KBM-7 (cell line): ENCODE results near the gene OR8J1.
"Not testable (repeated sequence)": the region's sequence is repeated elsewhere in the genome, so short reads cannot be mapped to it uniquely, and the experiment has no call there.

Experiments used
- DNase-seq: peaks from one replicate; pipeline ENCODE4 v3.0.0-alpha.2; 2015
- in situ Hi-C: fragments of 300-500 bp; cut with MboI; formaldehyde crosslinking; loops from 2 replicates; pipeline ENCODE4 v1.14.3; 2020; ENCODE audit warnings: low sequenced_read_pairs, low pct_unique_long_range_greater_than_20kb, mixed read lengths

Gene OR8J1

GRCh38 chr11:56353991-56354390, at the start of gene OR8J1:
Gene OR8J1 (plus strand): TSS chr11:56354291. CDS start chr11:56360247, 5,956 bp downstream.
- in situ Hi-C loops, result no loop called here
- no peak for DNase-seq

DNA sequence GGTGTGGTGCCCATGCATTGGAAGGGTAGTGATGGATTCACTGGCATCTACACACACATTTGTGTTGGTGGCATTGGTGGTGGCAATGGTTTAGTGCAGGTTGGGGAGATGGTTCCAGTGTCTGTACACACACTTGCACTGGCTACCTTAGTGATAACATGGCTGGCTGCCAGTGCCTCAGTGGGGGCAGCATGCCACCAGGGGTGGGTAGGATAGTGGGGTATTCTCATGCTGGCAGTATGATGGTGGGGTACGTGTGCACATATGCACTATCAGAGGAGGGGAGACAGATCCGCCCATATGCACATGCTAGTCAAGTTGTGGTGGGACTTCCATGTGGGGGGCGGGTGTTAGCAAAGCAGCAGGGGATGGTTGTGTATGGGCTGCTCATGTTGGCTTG, 46.3 kb upstream of the OR8J1 start:
- in situ Hi-C loops, result no loop called here
- DNase-seq, result no peak

GRCh38 chr11:56314844-56315243, 39.2 kb upstream of the OR8J1 start, which contains the start of gene OR8K3:
Gene OR8K3 (plus strand): TSS chr11:56315144. CDS start chr11:56318307, 3,163 bp downstream.
- in situ Hi-C loops, result no loop called here
- DNase-seq, result no peak

- DNase-seq, result no peak
- in situ Hi-C loops, result no loop called here
These were observed 22.1 kb upstream of the OR8J1 start for GRCh38 chr11:56331861-56332491.

- no peak for DNase-seq
- in situ Hi-C loops, result no loop called here
These were observed 20.9 kb upstream of the OR8J1 start for GRCh38 chr11:56333156-56333555.

DNA sequence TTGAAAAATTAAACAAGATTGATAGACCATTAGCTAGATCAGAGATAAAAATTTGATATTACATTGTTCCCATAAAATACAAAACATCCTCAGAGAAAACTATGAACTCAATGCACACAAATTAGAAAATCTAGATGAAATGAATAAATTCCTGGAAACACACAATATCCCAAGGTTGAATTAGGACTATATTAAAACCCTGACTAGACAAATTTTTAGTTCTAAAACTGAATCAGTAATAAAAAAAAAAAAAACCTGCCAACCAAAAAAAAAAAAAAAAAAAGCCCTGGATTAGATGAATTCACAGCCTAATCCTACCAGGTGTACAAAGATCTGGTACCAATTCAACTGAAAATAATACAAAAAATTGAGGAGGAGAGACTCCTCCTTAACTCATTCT, 13.8 kb upstream of the OR8J1 start:
- in situ Hi-C loops, result no loop called here
- DNase-seq, result no peak

DNA sequence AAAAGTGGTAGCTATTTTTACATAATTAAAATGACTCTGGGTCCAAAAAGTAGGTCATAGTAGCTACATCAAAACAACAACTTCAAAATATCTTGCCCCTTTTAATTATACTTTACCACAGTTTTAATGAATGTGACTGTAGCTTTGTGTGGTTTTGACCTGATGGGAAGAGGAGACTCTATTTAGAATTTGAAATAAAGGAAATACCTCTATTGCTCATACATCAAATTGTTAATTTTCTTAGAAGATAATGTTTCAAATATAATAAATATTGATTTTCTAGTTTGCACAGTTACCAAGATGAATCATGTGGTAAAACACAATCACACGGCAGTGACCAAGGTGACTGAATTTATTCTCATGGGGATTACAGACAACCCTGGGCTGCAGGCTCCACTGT, 8.4 kb upstream of the OR8J1 start, which contains the start of gene OR8K1:
TSS of gene OR8K1 (plus strand) at position 301 of the 400 bp plus-strand sequence. CDS start at position 301, 0 bp downstream.
- DNase-seq, result no peak
- in situ Hi-C loops, result no loop called here

DNA sequence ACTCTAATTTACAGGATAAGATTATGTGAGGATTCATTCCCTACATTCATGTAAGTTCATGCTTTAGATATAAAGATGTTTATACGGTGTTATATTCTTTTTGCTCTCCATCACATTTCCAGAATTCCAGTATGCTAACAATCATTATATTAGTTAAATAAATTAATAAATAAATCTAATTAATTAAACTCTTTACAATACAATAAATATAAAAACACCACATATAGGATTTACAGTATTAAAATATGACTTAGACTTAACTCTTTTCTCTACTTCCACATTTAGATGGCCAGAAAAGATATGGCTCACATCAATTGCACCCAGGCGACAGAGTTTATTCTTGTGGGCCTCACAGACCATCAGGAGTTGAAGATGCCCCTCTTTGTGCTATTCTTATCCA, 21.2 kb downstream of the OR8J1 start, which contains the start of gene OR8U1:
TSS of gene OR8U1 (plus strand) at position 301 of the 400 bp plus-strand sequence. CDS start at position 301, 0 bp downstream.
- DNase-seq, result no peak
- in situ Hi-C loops, result no loop called here

GRCh38 chr11:56380120-56380519, 26.0 kb downstream of the OR8J1 start:
- no peak for DNase-seq
- in situ Hi-C loops, result no loop called here

DNA sequence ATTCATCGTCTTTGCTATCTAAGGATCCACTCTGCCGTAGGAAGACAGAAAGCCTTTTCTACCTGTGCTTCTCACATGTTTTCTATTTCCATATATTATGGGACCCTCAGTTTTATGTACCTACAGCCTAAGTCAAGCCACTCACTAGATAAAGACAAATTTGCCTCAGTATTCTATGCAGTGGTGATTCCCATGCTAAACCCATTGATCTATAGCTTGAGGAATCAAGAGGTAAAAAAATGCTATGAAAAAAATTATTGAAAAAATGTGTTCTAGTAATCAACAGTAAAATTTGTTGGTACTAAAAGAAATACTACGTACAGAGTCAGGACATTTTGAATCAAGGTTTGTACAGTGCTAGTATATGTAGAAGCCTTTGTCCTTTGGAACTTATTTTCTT, 40.3 kb downstream of the OR8J1 start:
- no peak for DNase-seq
- in situ Hi-C loops, result no loop called here

DNA sequence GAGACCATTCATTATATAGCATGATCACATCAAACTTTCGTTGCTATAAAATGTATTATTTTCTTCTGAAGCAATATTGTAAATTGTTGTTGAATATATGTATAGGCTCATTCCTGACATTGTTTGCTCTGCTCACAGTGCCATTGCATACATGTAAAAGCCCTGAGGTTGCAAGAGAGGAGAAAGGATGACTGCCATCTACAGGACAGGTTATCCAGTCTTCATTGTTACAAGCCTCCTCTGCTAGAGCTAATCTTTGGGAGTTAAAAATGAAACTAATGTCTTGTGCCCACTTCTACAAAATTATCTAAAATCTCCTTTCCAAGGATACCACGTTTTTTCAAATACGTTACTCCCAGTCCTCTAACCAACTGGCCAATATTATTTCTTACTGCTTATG, 42.0 kb downstream of the OR8J1 start:
- in situ Hi-C loops, result no loop called here
- DNase-seq, result no peak

DNA sequence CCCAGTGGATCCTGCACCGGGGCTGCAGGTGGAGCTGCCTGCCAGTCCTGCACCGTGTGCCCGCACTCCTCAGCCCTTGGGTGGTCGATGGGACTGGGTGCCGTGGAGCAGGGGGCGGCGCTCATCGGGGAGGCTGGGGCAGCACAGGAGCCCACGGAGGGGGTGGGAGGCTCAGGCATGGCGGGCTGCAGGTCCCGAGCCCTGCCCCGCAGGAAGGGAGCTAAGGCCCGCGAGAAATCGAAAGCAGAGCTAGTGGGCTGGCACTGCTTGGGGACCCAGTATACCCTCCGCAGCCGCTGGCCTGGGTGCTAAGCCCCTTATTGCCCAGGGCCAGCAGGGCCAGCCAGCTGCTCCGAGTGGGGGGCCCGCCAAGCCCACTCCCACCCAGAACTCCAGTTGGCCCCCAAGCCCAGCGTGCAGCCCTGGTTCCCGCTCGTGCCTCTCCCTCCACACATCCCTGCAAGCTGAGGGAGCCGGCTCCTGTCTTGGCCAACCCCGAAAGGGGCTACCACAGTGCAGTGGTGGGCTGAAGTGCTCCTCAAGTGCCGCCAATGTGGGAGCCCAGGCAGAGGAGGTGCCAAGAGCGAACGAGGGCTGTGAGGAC, 47.9 kb downstream of the OR8J1 start:
- DNase-seq, in situ Hi-C loops: not testable (repeated sequence)

GRCh38 chr11:56404393-56404792, 50.3 kb downstream of the OR8J1 start:
- DNase-seq, result no peak
- in situ Hi-C loops, result no loop called here

DNA sequence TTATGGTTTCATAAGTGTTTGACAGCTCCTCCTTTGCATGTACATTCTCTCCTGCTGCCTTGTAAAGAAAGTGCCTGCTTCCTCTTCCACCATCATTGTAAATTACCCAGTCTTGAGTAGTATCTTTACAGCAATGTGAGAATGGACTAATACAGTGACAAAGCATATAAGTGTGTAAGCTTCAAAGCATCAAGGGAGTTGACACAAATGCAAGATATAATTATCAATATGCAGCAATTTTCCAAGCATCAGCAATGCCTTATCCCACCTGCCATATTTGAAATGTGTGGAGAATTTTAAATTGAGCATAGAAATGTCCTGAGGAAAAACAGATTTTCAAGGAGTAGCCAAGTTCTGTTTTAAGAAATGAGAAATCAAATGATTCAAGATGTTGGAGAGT, 56.7 kb downstream of the OR8J1 start:
- in situ Hi-C loops, result no loop called here
- no peak for DNase-seq
